Stomach (tissue), 4 donors: Measurements from ENCODE around the gene FANCC.

ENCODE experiments used
- EP300 ChIP-seq: sonication (generic); formaldehyde crosslinking; IDR thresholded peaks from one replicate; pipeline ENCODE4 v1.6.1; 2017; ENCODE audit warnings: antibody characterized with exemption
- POLR2A ChIP-seq, 4 donors: fragments of 450-650 bp; IDR thresholded peaks; one replicate each; pipeline ENCODE4 v1.6.1; 2016; ENCODE audit warnings: antibody characterized with exemption in 4 of 4, control low read depth in 2 of 4, mild to moderate bottlenecking in 1 of 4, moderate library complexity in 1 of 4
- POLR2AphosphoS5 ChIP-seq, 3 donors: sonication (generic); formaldehyde crosslinking; IDR thresholded peaks; one replicate each; pipeline ENCODE4 v1.6.1; 2016; ENCODE audit warnings: antibody characterized with exemption in 3 of 3
- TF ChIP-seq, protein P1 (sequence below), 7 experiments: fragments of 450-650 bp in 4 of 7; fragments of 200-600 bp in 3 of 7; sonication (generic) in 3 of 7; IDR thresholded peaks; one replicate each; pipeline ENCODE4 v1.5.1; 2016 to 2019; ENCODE audit warnings: antibody characterized with exemption in 7 of 7, control low read depth in 2 of 7, mild to moderate bottlenecking in 1 of 7

DNA sequence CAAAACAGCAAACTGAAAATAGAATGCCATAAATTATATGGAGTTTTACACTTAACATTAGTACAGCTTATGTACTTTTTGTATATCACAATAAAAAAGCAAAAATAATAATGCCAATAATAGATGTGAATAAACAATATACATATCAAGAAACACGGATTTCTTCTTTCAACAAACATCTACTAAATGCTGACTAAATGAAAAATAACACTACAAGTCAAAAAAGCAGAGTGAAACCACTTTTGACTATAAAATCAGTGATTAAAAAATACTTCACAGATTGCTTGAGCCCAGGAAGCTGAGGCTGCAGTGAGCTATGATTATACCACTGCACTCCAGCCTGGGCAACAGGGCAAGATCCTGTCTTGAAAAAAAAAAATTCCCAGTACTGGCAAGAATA, 32.2 kb downstream of the FANCC start:
- TF ChIP-seq, protein P1, sequence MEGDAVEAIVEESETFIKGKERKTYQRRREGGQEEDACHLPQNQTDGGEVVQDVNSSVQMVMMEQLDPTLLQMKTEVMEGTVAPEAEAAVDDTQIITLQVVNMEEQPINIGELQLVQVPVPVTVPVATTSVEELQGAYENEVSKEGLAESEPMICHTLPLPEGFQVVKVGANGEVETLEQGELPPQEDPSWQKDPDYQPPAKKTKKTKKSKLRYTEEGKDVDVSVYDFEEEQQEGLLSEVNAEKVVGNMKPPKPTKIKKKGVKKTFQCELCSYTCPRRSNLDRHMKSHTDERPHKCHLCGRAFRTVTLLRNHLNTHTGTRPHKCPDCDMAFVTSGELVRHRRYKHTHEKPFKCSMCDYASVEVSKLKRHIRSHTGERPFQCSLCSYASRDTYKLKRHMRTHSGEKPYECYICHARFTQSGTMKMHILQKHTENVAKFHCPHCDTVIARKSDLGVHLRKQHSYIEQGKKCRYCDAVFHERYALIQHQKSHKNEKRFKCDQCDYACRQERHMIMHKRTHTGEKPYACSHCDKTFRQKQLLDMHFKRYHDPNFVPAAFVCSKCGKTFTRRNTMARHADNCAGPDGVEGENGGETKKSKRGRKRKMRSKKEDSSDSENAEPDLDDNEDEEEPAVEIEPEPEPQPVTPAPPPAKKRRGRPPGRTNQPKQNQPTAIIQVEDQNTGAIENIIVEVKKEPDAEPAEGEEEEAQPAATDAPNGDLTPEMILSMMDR (IDR thresholded peaks at IDR 0.05): no peak
- no peak for TF ChIP-seq POLR2A (IDR thresholded peaks at IDR 0.05)
- no peak for TF ChIP-seq POLR2AphosphoS5 (IDR thresholded peaks at IDR 0.05)
- TF ChIP-seq EP300: no peak
